Ectodermal cell (in vitro differentiated cells): ENCODE results near the gene TMEM123.

ENCODE experiments used
- H3K27ac ChIP-seq: 2 replicates; pipeline ENCODE4 v1.7.0; 2013; ENCODE audit warnings: mild to moderate bottlenecking, low read depth, low read length; ENCODE audit not compliant: insufficient read depth, poor library complexity, severe bottlenecking
- H3K27me3 ChIP-seq: 2 replicates; pipeline ENCODE4 v1.7.0; 2013; ENCODE audit warnings: mild to moderate bottlenecking, low read length; ENCODE audit not compliant: insufficient read depth, control insufficient read depth, poor library complexity, severe bottlenecking
- H3K36me3 ChIP-seq: one replicate; pipeline ENCODE4 v1.7.0; 2013; ENCODE audit warnings: low read length; ENCODE audit not compliant: control insufficient read depth, insufficient read depth
- H3K4me1 ChIP-seq: one replicate; pipeline ENCODE4 v1.7.0; 2013; ENCODE audit warnings: low read length; ENCODE audit not compliant: control insufficient read depth, insufficient read depth
- H3K4me3 ChIP-seq: 2 replicates; pipeline ENCODE4 v1.7.0; 2013; ENCODE audit warnings: low read depth, low read length, control low read depth; ENCODE audit not compliant: insufficient read depth
- H3K9me3 ChIP-seq: 2 replicates; pipeline ENCODE4 v1.7.0; 2013; ENCODE audit warnings: mild to moderate bottlenecking, low read length, moderate library complexity; ENCODE audit not compliant: control insufficient read depth
- WGBS, 2 experiments: methylation state at CpG; one replicate each; pipeline ENCODE4 v1.1.7; 2013; ENCODE audit warnings: missing lambda C conversion rate in 2 of 2; 5-methylcytosine and 5-hydroxymethylcytosine counted together

Gene TMEM123

GRCh38 chr11:102389253-102389652 is 63.3 kb downstream of the TMEM123 start:
- no peak overlapping the region for H3K4me3 ChIP-seq
- H3K4me1 ChIP-seq, result peaks cover 4% of the 10 kb centered on the region
- H3K27me3 ChIP-seq, result no peaks in the 10 kb centered on the region
- H3K36me3 ChIP-seq, result no peaks in the 10 kb centered on the region
- WGBS, 2 experiments, result 88 to 94% methylated on average over 4 of the region's 4 CpGs
- no peak overlapping the region for H3K27ac ChIP-seq
- no peaks in the 10 kb centered on the region for H3K9me3 ChIP-seq

GRCh38 chr11:102387043-102387781 is 65.4 kb downstream of the TMEM123 start:
- Histone ChIP-seq H3K4me1 (peaks cover 4% of the 10 kb centered on the region), H3K27ac (no peak overlapping the region), H3K4me3 (no peak overlapping the region), H3K9me3 (no peaks in the 10 kb centered on the region), H3K36me3 (no peaks in the 10 kb centered on the region), H3K27me3 (no peaks in the 10 kb centered on the region)
- WGBS, 2 experiments, result 84 to 97% methylated on average over 6 to 8 of the region's 8 CpGs

- no peaks in the 10 kb centered on the region for H3K27me3 ChIP-seq
- no peaks in the 10 kb centered on the region for H3K9me3 ChIP-seq
- no peak overlapping the region for H3K27ac ChIP-seq
- peaks cover 4% of the 10 kb centered on the region for H3K4me1 ChIP-seq
- H3K36me3 ChIP-seq, result no peaks in the 10 kb centered on the region
- no peak overlapping the region for H3K4me3 ChIP-seq
- 100% methylated on average over 2 of the region's 2 CpGs; no CpG with 5 or more reads in 1 of the 2 experiments for WGBS, 2 experiments
Observed at GRCh38 chr11:102386136-102386734, 66.3 kb downstream of the TMEM123 start.

GRCh38 chr11:102385085-102386007 is 67.2 kb downstream of the TMEM123 start:
- 88 to 95% methylated on average over 3 to 4 of the region's 5 CpGs for WGBS, 2 experiments
- Histone ChIP-seq H3K4me3 (no peak overlapping the region), H3K27me3 (no peaks in the 10 kb centered on the region), H3K27ac (no peak overlapping the region), H3K36me3 (peaks cover 2% of the 10 kb centered on the region), H3K9me3 (no peaks in the 10 kb centered on the region), H3K4me1 (peaks cover 4% of the 10 kb centered on the region)

- no peaks in the 10 kb centered on the region for H3K27me3 ChIP-seq
- 91 to 94% methylated on average over 15 of the region's 15 CpGs for WGBS, 2 experiments
- H3K9me3 ChIP-seq, result no peaks in the 10 kb centered on the region
- H3K4me3 ChIP-seq, result no peak overlapping the region
- H3K4me1 ChIP-seq, result peaks cover 4% of the 10 kb centered on the region
- no peak overlapping the region for H3K27ac ChIP-seq
- peaks cover 4% of the 10 kb centered on the region for H3K36me3 ChIP-seq
Observed at GRCh38 chr11:102384419-102385079, 68.0 kb downstream of the TMEM123 start.

- 94 to 97% methylated on average over 3 of the region's 3 CpGs for WGBS, 2 experiments
- no peak overlapping the region for H3K4me3 ChIP-seq
- H3K27me3 ChIP-seq, result no peaks in the 10 kb centered on the region
- peaks cover 4% of the 10 kb centered on the region for H3K36me3 ChIP-seq
- H3K9me3 ChIP-seq, result no peaks in the 10 kb centered on the region
- peaks cover 4% of the 10 kb centered on the region for H3K4me1 ChIP-seq
- no peak overlapping the region for H3K27ac ChIP-seq
Observed at GRCh38 chr11:102383839-102384238, 68.7 kb downstream of the TMEM123 start.

GRCh38 chr11:102382384-102382783 is 70.2 kb downstream of the TMEM123 start:
- H3K27me3 ChIP-seq, result no peaks in the 10 kb centered on the region
- no peak overlapping the region for H3K27ac ChIP-seq
- peaks cover 4% of the 10 kb centered on the region for H3K4me1 ChIP-seq
- 93 to 95% methylated on average over 3 of the region's 3 CpGs for WGBS, 2 experiments
- peaks cover 4% of the 10 kb centered on the region for H3K36me3 ChIP-seq
- H3K4me3 ChIP-seq, result no peak overlapping the region
- H3K9me3 ChIP-seq, result no peaks in the 10 kb centered on the region

GRCh38 chr11:102378818-102379217 is 73.7 kb downstream of the TMEM123 start:
- H3K36me3 ChIP-seq, result peaks cover 4% of the 10 kb centered on the region
- H3K4me3 ChIP-seq, result no peak overlapping the region

GRCh38 chr11:102377891-102378290 is 74.7 kb downstream of the TMEM123 start:
- H3K36me3 ChIP-seq, result peaks cover 4% of the 10 kb centered on the region
- no peak overlapping the region for H3K27ac ChIP-seq
- H3K4me1 ChIP-seq, result no peaks in the 10 kb centered on the region
- 90 to 98% methylated on average over 1 to 2 of the region's 2 CpGs for WGBS, 2 experiments
- H3K4me3 ChIP-seq, result no peak overlapping the region
- no peaks in the 10 kb centered on the region for H3K9me3 ChIP-seq
- H3K27me3 ChIP-seq, result no peaks in the 10 kb centered on the region

More at GRCh38 chr11:102378818-102379217, 73.7 kb downstream of the TMEM123 start:
- no peaks in the 10 kb centered on the region for H3K9me3 ChIP-seq
- no peaks in the 10 kb centered on the region for H3K4me1 ChIP-seq
- H3K27me3 ChIP-seq, result no peaks in the 10 kb centered on the region
- H3K27ac ChIP-seq, result no peak overlapping the region
